ENCODE results near the gene UNC50. TPM values are rescaled to one million over a fixed set of nuclear protein-coding genes. Genes with fewer than 3 reads are reported as not detected.

Gene UNC50
- total and polyA plus RNA-seq, 4 donors: 22.2 to 37.9 (median 29.8) TPM

DNA sequence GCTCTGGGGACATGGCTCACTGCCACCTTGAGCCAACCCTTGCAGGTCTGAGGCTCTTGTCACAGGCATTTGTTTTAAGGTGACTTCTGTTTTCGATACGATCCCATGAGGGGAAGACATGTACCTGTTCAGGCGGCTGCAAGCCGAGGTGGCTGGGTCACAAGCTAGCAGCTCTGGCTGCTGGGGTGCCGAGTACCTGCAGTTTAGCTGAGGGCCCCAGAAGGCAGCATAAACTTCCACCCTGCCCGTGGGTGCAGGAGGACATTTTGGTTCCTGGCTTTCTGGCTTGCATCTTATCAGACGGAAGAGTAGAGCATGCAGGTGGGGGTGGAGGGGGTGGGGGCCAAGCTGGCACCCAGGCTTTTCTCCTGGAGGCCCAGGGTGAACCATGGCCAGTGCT, 28.5 kb upstream of the UNC50 start:
- 97% methylated on average over 7 of the region's 7 CpGs for WGBS
- H3K36me3 ChIP-seq (ENCODE audit: control insufficient read depth in 4 of 4, insufficient read depth in 3 of 4, low read depth in 1 of 4, low read length in 3 of 4): peaks cover 1 to 20% (median 9%) of the 10 kb centered on the region in 4 donors
- no peak for TF ChIP-seq GABPA (IDR thresholded peaks at IDR 0.05 in 1 of 2, conservative IDR thresholded peaks at IDR 0.05 in 1 of 2)
- TF ChIP-seq, protein P1, sequence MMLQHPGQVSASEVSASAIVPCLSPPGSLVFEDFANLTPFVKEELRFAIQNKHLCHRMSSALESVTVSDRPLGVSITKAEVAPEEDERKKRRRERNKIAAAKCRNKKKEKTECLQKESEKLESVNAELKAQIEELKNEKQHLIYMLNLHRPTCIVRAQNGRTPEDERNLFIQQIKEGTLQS (IDR thresholded peaks at IDR 0.05): no peak
- no peak for TF ChIP-seq RXRA (IDR thresholded peaks at IDR 0.05)
- no peak for TF ChIP-seq SP1 (IDR thresholded peaks at IDR 0.05)
- no peak for TF ChIP-seq NR2F2 (IDR thresholded peaks at IDR 0.05)
- H3K9me3 ChIP-seq (ENCODE audit: control insufficient read depth in 4 of 4, low read length in 3 of 4): no peaks in the 10 kb centered on the region
- no peak for DNase-seq (ENCODE audit: low spot score)
- peaks cover 0 to 7% (median 3%) of the 10 kb centered on the region in 4 donors for H3K4me1 ChIP-seq (ENCODE audit: control insufficient read depth in 4 of 4, insufficient read depth in 4 of 4, low read length in 3 of 4)
- no peak overlapping the region for H3K4me3 ChIP-seq (ENCODE audit: low read depth in 1 of 3, low read length in 3 of 3)
- no peak overlapping the region for H3K9ac ChIP-seq (ENCODE audit: low read depth in 1 of 2, low read length in 2 of 2)
- H3K27ac ChIP-seq (ENCODE audit: low read depth in 1 of 2, low read length in 2 of 2): no peak overlapping the region
- H3K27me3 ChIP-seq (ENCODE audit: control insufficient read depth in 4 of 4, insufficient read depth in 4 of 4, low read length in 3 of 4): no peaks in the 10 kb centered on the region

DNA sequence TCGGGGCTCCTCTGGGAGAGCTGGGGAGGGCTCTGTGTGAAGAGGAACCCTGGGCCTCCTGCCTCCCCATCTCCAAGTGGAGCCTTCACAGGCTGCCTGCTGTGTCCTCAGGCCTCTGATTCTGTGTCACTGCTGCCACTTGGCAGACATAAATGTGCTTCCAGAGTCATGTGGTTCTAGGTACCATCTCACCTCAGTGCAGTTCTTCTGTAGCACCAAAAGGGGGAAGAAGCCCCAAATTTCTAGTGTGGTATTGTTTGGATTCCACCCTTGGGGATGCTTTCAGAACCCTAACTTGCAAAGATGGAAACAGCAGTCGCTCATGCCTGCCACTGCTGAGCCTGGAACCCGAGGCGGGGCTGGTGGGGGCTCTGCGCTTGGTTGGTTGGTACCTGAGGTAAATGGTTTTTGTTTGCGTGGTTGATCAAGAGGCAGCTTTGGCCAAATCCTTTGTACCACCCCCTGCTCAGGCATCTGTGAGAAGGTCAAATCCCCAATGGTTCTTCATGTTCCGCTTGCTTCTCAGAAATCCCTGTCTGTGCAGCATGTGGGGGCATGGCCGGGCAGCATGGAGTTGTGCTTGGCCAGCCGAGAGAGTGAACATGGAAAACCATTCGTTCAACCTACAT, 27.6 kb upstream of the UNC50 start:
- H3K27me3 ChIP-seq (ENCODE audit: control insufficient read depth in 4 of 4, insufficient read depth in 4 of 4, low read length in 3 of 4): no peaks in the 10 kb centered on the region
- TF ChIP-seq JUND (IDR thresholded peaks at IDR 0.05): no peak
- TF ChIP-seq, protein P2, sequence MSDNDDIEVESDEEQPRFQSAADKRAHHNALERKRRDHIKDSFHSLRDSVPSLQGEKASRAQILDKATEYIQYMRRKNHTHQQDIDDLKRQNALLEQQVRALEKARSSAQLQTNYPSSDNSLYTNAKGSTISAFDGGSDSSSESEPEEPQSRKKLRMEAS (IDR thresholded peaks at IDR 0.05): no peak
- no peak for TF ChIP-seq RAD21 (IDR thresholded peaks at IDR 0.05)
- TF ChIP-seq YY1 (IDR thresholded peaks at IDR 0.05): no peak
- no peak for TF ChIP-seq RXRA (IDR thresholded peaks at IDR 0.05)
- no peak for TF ChIP-seq NR2F2 (IDR thresholded peaks at IDR 0.05)
- TF ChIP-seq HNF4G (IDR thresholded peaks at IDR 0.05): no peak
- TF ChIP-seq, protein P1 (IDR thresholded peaks at IDR 0.05): no peak
- no peak for TF ChIP-seq HNF4A (conservative IDR thresholded peaks at IDR 0.05)
- TF ChIP-seq TAF1 (conservative IDR thresholded peaks at IDR 0.05): no peak
- no peak for TF ChIP-seq SP1 (IDR thresholded peaks at IDR 0.05)
- no peak for TF ChIP-seq EGR1 (IDR thresholded peaks at IDR 0.05; ENCODE audit: low read depth in 2 of 2)
- no peak for TF ChIP-seq FOXA1 (IDR thresholded peaks at IDR 0.05)
- no peak for TF ChIP-seq GABPA (IDR thresholded peaks at IDR 0.05 in 1 of 2, conservative IDR thresholded peaks at IDR 0.05 in 1 of 2)
- TF ChIP-seq, protein P3, sequence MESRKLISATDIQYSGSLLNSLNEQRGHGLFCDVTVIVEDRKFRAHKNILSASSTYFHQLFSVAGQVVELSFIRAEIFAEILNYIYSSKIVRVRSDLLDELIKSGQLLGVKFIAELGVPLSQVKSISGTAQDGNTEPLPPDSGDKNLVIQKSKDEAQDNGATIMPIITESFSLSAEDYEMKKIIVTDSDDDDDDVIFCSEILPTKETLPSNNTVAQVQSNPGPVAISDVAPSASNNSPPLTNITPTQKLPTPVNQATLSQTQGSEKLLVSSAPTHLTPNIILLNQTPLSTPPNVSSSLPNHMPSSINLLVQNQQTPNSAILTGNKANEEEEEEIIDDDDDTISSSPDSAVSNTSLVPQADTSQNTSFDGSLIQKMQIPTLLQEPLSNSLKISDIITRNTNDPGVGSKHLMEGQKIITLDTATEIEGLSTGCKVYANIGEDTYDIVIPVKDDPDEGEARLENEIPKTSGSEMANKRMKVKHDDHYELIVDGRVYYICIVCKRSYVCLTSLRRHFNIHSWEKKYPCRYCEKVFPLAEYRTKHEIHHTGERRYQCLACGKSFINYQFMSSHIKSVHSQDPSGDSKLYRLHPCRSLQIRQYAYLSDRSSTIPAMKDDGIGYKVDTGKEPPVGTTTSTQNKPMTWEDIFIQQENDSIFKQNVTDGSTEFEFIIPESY (IDR thresholded peaks at IDR 0.05): no peak
- TF ChIP-seq FOXA2 (IDR thresholded peaks at IDR 0.05): no peak
- TF ChIP-seq, protein P4, sequence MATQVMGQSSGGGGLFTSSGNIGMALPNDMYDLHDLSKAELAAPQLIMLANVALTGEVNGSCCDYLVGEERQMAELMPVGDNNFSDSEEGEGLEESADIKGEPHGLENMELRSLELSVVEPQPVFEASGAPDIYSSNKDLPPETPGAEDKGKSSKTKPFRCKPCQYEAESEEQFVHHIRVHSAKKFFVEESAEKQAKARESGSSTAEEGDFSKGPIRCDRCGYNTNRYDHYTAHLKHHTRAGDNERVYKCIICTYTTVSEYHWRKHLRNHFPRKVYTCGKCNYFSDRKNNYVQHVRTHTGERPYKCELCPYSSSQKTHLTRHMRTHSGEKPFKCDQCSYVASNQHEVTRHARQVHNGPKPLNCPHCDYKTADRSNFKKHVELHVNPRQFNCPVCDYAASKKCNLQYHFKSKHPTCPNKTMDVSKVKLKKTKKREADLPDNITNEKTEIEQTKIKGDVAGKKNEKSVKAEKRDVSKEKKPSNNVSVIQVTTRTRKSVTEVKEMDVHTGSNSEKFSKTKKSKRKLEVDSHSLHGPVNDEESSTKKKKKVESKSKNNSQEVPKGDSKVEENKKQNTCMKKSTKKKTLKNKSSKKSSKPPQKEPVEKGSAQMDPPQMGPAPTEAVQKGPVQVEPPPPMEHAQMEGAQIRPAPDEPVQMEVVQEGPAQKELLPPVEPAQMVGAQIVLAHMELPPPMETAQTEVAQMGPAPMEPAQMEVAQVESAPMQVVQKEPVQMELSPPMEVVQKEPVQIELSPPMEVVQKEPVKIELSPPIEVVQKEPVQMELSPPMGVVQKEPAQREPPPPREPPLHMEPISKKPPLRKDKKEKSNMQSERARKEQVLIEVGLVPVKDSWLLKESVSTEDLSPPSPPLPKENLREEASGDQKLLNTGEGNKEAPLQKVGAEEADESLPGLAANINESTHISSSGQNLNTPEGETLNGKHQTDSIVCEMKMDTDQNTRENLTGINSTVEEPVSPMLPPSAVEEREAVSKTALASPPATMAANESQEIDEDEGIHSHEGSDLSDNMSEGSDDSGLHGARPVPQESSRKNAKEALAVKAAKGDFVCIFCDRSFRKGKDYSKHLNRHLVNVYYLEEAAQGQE (IDR thresholded peaks at IDR 0.05): no peak
- no peak for DNase-seq (ENCODE audit: low spot score)
- no peak overlapping the region for H3K4me3 ChIP-seq (ENCODE audit: low read depth in 1 of 3, low read length in 3 of 3)
- H3K9me3 ChIP-seq (ENCODE audit: control insufficient read depth in 4 of 4, low read length in 3 of 4): no peaks in the 10 kb centered on the region
- peaks cover 0 to 7% (median 3%) of the 10 kb centered on the region in 4 donors for H3K4me1 ChIP-seq (ENCODE audit: control insufficient read depth in 4 of 4, insufficient read depth in 4 of 4, low read length in 3 of 4)
- no peak overlapping the region for H3K27ac ChIP-seq (ENCODE audit: low read depth in 1 of 2, low read length in 2 of 2)
- H3K36me3 ChIP-seq (ENCODE audit: control insufficient read depth in 4 of 4, insufficient read depth in 3 of 4, low read depth in 1 of 4, low read length in 3 of 4): peaks cover 0 to 18% (median 7%) of the 10 kb centered on the region in 4 donors
- WGBS: 94% methylated on average over 10 of the region's 10 CpGs
- no peak overlapping the region for H3K9ac ChIP-seq (ENCODE audit: low read depth in 1 of 2, low read length in 2 of 2)
